ENCODE data around the gene LMBR1L.

GRCh38 chr12:49098035-49098451, 12.6 kb downstream of the LMBR1L start:
- TF ChIP-seq EZH2 (IDR thresholded peaks at IDR 0.05; ENCODE audit: low read length, missing control alignments) = no peak
- TF ChIP-seq CTCF (conservative IDR thresholded peaks at IDR 0.05 in 1 of 2, IDR thresholded peaks at IDR 0.05 in 1 of 2; ENCODE audit: low read depth in 1 of 2, low read length in 2 of 2) = peak; percentile 62 to 90
